GM19351 (cell line): ENCODE results near the gene PNMA1.

Experiments used
- ATAC-seq: cut with Tn5 transposase; IDR thresholded peaks from one replicate; pipeline ENCODE4 v1.9.1; 2021; ENCODE audit warnings: mild to moderate bottlenecking, moderate library complexity; ENCODE audit not compliant: unreplicated experiment

PNMA1 gene

DNA sequence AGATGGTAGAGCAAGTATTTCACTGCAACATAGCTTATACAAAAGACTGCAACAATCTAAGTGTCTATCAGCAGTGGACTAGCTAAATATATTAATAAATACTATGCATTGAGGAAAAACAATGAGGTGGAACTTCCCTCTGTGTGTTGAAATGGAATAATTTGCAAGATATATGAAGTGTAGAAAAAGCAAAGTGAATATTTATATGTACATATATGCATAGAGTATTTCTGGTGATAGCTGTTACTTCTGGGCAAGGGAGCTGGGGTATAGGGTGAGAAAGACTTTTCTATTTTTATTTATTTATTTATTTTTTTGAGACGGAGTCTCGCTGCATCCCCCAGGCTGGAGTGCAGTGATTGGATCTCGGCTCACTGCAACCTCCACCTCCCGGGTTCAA lies 35.5 kb downstream of the PNMA1 start:
- ATAC-seq = no peak

- ATAC-seq = no peak
Measured at GRCh38 chr14:73674986-73675385, 39.2 kb downstream of the PNMA1 start.

GRCh38 chr14:73667854-73668253 lies 46.3 kb downstream of the PNMA1 start:
- ATAC-seq = no peak

- ATAC-seq = no peak
Measured at GRCh38 chr14:73666583-73666982, 47.6 kb downstream of the PNMA1 start.

DNA sequence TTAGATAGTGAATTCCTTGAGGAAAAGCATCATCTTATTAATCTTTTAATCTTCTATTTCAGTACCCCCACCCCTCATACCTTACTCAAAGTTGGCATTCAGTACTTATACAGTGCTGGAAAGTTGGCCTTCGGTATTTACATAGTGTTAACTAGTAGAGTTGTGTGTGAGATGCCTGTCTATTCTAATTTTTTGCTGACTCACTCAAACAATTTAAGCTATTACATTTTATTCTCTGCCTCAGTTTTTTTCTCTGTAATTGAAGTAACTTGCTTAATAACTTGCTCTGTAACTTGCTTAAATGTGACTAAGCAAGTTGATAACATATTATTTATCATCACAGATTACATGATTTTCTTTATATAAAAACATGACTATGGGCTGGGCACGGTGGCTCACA lies 49.1 kb downstream of the PNMA1 start:
- ATAC-seq = no peak

DNA sequence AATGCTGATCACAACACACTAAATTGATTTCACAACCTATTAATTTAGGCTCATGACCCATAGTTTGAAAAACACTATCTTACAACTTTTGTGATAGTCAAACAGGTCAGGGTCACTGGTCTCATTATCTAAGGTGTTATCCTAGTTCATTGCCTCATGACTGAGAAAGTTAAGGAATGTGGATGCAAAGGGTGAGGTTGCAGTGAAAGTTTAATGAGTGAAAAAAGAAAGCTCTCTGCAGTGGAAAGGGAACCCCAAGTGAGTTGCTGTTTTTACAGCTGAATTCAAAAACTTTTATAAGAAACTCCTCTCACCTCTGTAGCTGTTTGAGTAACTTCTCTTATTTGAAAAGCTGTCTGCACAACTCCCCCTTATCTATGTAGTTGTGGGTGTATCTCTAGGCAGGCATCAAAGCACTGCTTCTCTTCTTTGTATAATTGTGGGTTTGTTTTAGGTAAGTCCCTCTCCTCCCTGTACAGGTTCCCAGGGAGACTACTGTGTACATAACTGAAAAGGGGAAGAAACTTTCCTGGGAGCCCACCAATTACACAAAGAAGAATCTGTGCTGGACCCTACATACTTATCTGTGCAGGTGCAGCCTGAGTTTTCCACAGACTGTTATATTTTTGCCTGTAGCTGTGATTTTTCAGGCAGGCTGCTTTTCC lies 50.5 kb downstream of the PNMA1 start:
- ATAC-seq = no peak

GRCh38 chr14:73662487-73662943 lies 51.7 kb downstream of the PNMA1 start:
- ATAC-seq = no peak

GRCh38 chr14:73661872-73662271 lies 52.3 kb downstream of the PNMA1 start:
- no peak for ATAC-seq
